ENCODE measurements around the gene DGCR6. TPM values are rescaled to one million over a fixed set of nuclear protein-coding genes. Genes with fewer than 3 reads are reported as not detected.
"Not testable (repeated sequence)": the region's sequence is repeated elsewhere in the genome, so short reads cannot be mapped to it uniquely, and the experiment has no call there.

Gene DGCR6
- total and polyA plus RNA-seq, 2 experiments from 2014 or later: 7.9 to 8.9 TPM

GRCh38 chr22:18954303-18954989 is 48.3 kb downstream of the DGCR6 start:
- H4K20me1 ChIP-seq (ENCODE audit: insufficient read depth, poor library complexity, severe bottlenecking); H3K4me1 ChIP-seq (ENCODE audit: insufficient read depth); H3K4me3 ChIP-seq; H3K9me2 ChIP-seq (replicated peaks; ENCODE audit: insufficient read depth); H3K27me3 ChIP-seq; H3K9me3 ChIP-seq (ENCODE audit: low read depth); H3K27ac ChIP-seq; H2AFZ ChIP-seq; H3K36me3 ChIP-seq (replicated peaks; ENCODE audit: insufficient read depth, low read depth); H3K4me2 ChIP-seq; H3K79me2 ChIP-seq: not testable (repeated sequence)
- 15% methylated on average over 11 of the region's 14 CpGs for WGBS (ENCODE audit: low lambda C conversion rate, missing lambda C conversion rate)
- DNase-seq (ENCODE audit: low spot score): peak; percentile 83
- peak; percentile 83 for TF ChIP-seq CTCF (IDR thresholded peaks at IDR 0.05; ENCODE audit: poor library complexity)

- H3K4me3 ChIP-seq: no peak overlapping the region
- TF ChIP-seq EZH2 (IDR thresholded peaks at IDR 0.05; ENCODE audit: borderline replicate concordance) (no peak), EZH2phosphoT487 (IDR thresholded peaks at IDR 0.05; ENCODE audit: low read depth, severe bottlenecking, unreplicated experiment) (no peak), CTCF (IDR thresholded peaks at IDR 0.05; ENCODE audit: poor library complexity) (no peak)
- WGBS (ENCODE audit: low lambda C conversion rate, missing lambda C conversion rate): 92% methylated on average over 9 of the region's 15 CpGs
These were observed 49.0 kb downstream of the DGCR6 start for GRCh38 chr22:18954990-18955571.

GRCh38 chr22:18955696-18956095 is 49.6 kb downstream of the DGCR6 start:
- DNase-seq (ENCODE audit: low spot score): no peak
- Histone ChIP-seq H3K4me2 (no peak overlapping the region), H3K4me3 (no peak overlapping the region), H3K9me3 (ENCODE audit: low read depth) (no peaks in the 10 kb centered on the region), H3K79me2 (no peaks in the 10 kb centered on the region), H3K27ac (no peak overlapping the region), H2AFZ (no peak overlapping the region), H3K27me3 (no peaks in the 10 kb centered on the region), H3K4me1 (ENCODE audit: insufficient read depth) (no peaks in the 10 kb centered on the region), H3K9me2 (replicated peaks; ENCODE audit: insufficient read depth) (no peaks in the 10 kb centered on the region), H3K36me3 (replicated peaks; ENCODE audit: insufficient read depth, low read depth) (no peaks in the 10 kb centered on the region), H4K20me1 (ENCODE audit: insufficient read depth, poor library complexity, severe bottlenecking) (no peaks in the 10 kb centered on the region)
- WGBS (ENCODE audit: low lambda C conversion rate, missing lambda C conversion rate): 92% methylated on average over 10 of the region's 10 CpGs
- TF ChIP-seq EZH2 (IDR thresholded peaks at IDR 0.05; ENCODE audit: borderline replicate concordance) (no peak), EZH2phosphoT487 (IDR thresholded peaks at IDR 0.05; ENCODE audit: low read depth, severe bottlenecking, unreplicated experiment) (no peak), CTCF (IDR thresholded peaks at IDR 0.05; ENCODE audit: poor library complexity) (no peak)

More at GRCh38 chr22:18954990-18955571, 49.0 kb downstream of the DGCR6 start:
- H3K9me2 ChIP-seq (replicated peaks; ENCODE audit: insufficient read depth): no peaks in the 10 kb centered on the region
- H3K4me2 ChIP-seq: no peak overlapping the region
- H2AFZ ChIP-seq: no peak overlapping the region
- H4K20me1 ChIP-seq (ENCODE audit: insufficient read depth, poor library complexity, severe bottlenecking): no peaks in the 10 kb centered on the region
- H3K9me3 ChIP-seq (ENCODE audit: low read depth): no peaks in the 10 kb centered on the region
- no peak for DNase-seq (ENCODE audit: low spot score)
- H3K36me3 ChIP-seq (replicated peaks; ENCODE audit: insufficient read depth, low read depth): no peaks in the 10 kb centered on the region
- no peaks in the 10 kb centered on the region for H3K27me3 ChIP-seq
- no peaks in the 10 kb centered on the region for H3K4me1 ChIP-seq (ENCODE audit: insufficient read depth)
- no peaks in the 10 kb centered on the region for H3K79me2 ChIP-seq
- H3K27ac ChIP-seq: no peak overlapping the region

- not testable (repeated sequence) for H3K9me2 ChIP-seq (replicated peaks; ENCODE audit: insufficient read depth); H4K20me1 ChIP-seq (ENCODE audit: insufficient read depth, poor library complexity, severe bottlenecking); H3K36me3 ChIP-seq (replicated peaks; ENCODE audit: insufficient read depth, low read depth); H3K4me3 ChIP-seq; H3K4me1 ChIP-seq (ENCODE audit: insufficient read depth); H2AFZ ChIP-seq; H3K79me2 ChIP-seq; H3K27ac ChIP-seq; H3K27me3 ChIP-seq; H3K4me2 ChIP-seq; DNase-seq (ENCODE audit: low spot score); H3K9me3 ChIP-seq (ENCODE audit: low read depth)
- 89% methylated on average over 14 of the region's 15 CpGs for WGBS (ENCODE audit: low lambda C conversion rate, missing lambda C conversion rate)
These were observed 50.2 kb downstream of the DGCR6 start for GRCh38 chr22:18956121-18956895.

GRCh38 chr22:18956956-18957355 is 50.8 kb downstream of the DGCR6 start:
- not testable (repeated sequence) for H3K79me2 ChIP-seq; H3K36me3 ChIP-seq (replicated peaks; ENCODE audit: insufficient read depth, low read depth); H3K9me2 ChIP-seq (replicated peaks; ENCODE audit: insufficient read depth); H3K27ac ChIP-seq; H4K20me1 ChIP-seq (ENCODE audit: insufficient read depth, poor library complexity, severe bottlenecking); H3K4me2 ChIP-seq; H3K9me3 ChIP-seq (ENCODE audit: low read depth); H3K27me3 ChIP-seq; DNase-seq (ENCODE audit: low spot score); H3K4me1 ChIP-seq (ENCODE audit: insufficient read depth); H3K4me3 ChIP-seq; H2AFZ ChIP-seq
- 95% methylated on average over 11 of the region's 15 CpGs for WGBS (ENCODE audit: low lambda C conversion rate, missing lambda C conversion rate)

Data from hepatocyte (in vitro differentiated cells).